HG03469 (cell line): Measurements from ENCODE around the gene CDH13.

ENCODE experiments used
- ATAC-seq: cut with Tn5 transposase; IDR thresholded peaks from one replicate; pipeline ENCODE4 v1.9.1; 2021; ENCODE audit warnings: mild to moderate bottlenecking, moderate library complexity, moderate number of reproducible peaks; ENCODE audit not compliant: unreplicated experiment

The CDH13 gene

GRCh38 chr16:83622010-83622409 is 995.2 kb downstream of the CDH13 start:
- no peak for ATAC-seq

GRCh38 chr16:83623091-83623730 is 996.4 kb downstream of the CDH13 start:
- ATAC-seq: no peak

GRCh38 chr16:83623892-83624291 is 997.1 kb downstream of the CDH13 start:
- ATAC-seq: no peak

GRCh38 chr16:83624429-83625120 is 997.8 kb downstream of the CDH13 start:
- no peak for ATAC-seq

- ATAC-seq: no peak
Observed at GRCh38 chr16:83626204-83626603, 999.4 kb downstream of the CDH13 start.

GRCh38 chr16:83626676-83627075 is 999.9 kb downstream of the CDH13 start:
- ATAC-seq: no peak

- no peak for ATAC-seq
Observed at GRCh38 chr16:83627996-83628395, 1001.2 kb downstream of the CDH13 start.

GRCh38 chr16:83629426-83629825 is 1002.7 kb downstream of the CDH13 start:
- no peak for ATAC-seq

GRCh38 chr16:83629836-83630235 is 1003.1 kb downstream of the CDH13 start:
- ATAC-seq: no peak

- ATAC-seq: no peak
Observed at GRCh38 chr16:83630979-83631378, 1004.2 kb downstream of the CDH13 start.

GRCh38 chr16:83633286-83633685 is 1006.5 kb downstream of the CDH13 start:
- no peak for ATAC-seq

GRCh38 chr16:83648347-83648746 is 1021.6 kb downstream of the CDH13 start:
- ATAC-seq: no peak

- ATAC-seq: no peak
Observed at GRCh38 chr16:83651871-83652270, 1025.1 kb downstream of the CDH13 start.

- no peak for ATAC-seq
Observed at GRCh38 chr16:83652943-83653342, 1026.2 kb downstream of the CDH13 start.

GRCh38 chr16:83653785-83654184 is 1027.0 kb downstream of the CDH13 start:
- no peak for ATAC-seq

- no peak for ATAC-seq
Observed at GRCh38 chr16:83660282-83660681, 1033.5 kb downstream of the CDH13 start.

GRCh38 chr16:83661656-83662055 is 1034.9 kb downstream of the CDH13 start:
- no peak for ATAC-seq

GRCh38 chr16:83666449-83666848 is 1039.7 kb downstream of the CDH13 start:
- ATAC-seq: no peak

- no peak for ATAC-seq
Observed at GRCh38 chr16:83669456-83669855, 1042.7 kb downstream of the CDH13 start.

- no peak for ATAC-seq
Observed at GRCh38 chr16:83674931-83675535, 1048.3 kb downstream of the CDH13 start.

GRCh38 chr16:83676086-83676485 is 1049.3 kb downstream of the CDH13 start:
- no peak for ATAC-seq

- no peak for ATAC-seq
Observed at GRCh38 chr16:83680980-83681379, 1054.2 kb downstream of the CDH13 start.
